Measurements from ENCODE around the gene STARD13.

STARD13 gene

GRCh38 chr13:33310245-33311038 is 24.9 kb upstream of the STARD13 start:
- no peaks in the 10 kb centered on the region for H3K27me3 ChIP-seq (ENCODE audit: insufficient read depth, poor library complexity, severe bottlenecking)
- DNase-seq (ENCODE audit: low read depth in 1 of 2, low spot score in 1 of 2) = no peak
- no peak overlapping the region for H3K27ac ChIP-seq (replicated peaks)
- no peak overlapping the region for H3K4me3 ChIP-seq (replicated peaks; ENCODE audit: insufficient read depth, low read length)
- TF ChIP-seq REST (IDR thresholded peaks at IDR 0.05; ENCODE audit: insufficient replicate concordance, low read depth) = no peak
- no peak for TF ChIP-seq GABPA (IDR thresholded peaks at IDR 0.05; ENCODE audit: low read depth)
- TF ChIP-seq CTCF (IDR thresholded peaks at IDR 0.05; ENCODE audit: insufficient read depth, low read length) = no peak
- no peak for TF ChIP-seq SPI1 (IDR thresholded peaks at IDR 0.05; ENCODE audit: borderline replicate concordance, low read depth)
- TF ChIP-seq POLR2AphosphoS5 (IDR thresholded peaks at IDR 0.05; ENCODE audit: low read depth) = no peak

- DNase-seq (ENCODE audit: low read depth in 1 of 2, low spot score in 1 of 2) = no peak
- TF ChIP-seq SPI1 (IDR thresholded peaks at IDR 0.05; ENCODE audit: borderline replicate concordance, low read depth) (no peak), POLR2AphosphoS5 (IDR thresholded peaks at IDR 0.05; ENCODE audit: low read depth) (no peak), REST (IDR thresholded peaks at IDR 0.05; ENCODE audit: insufficient replicate concordance, low read depth) (no peak), CTCF (IDR thresholded peaks at IDR 0.05; ENCODE audit: insufficient read depth, low read length) (no peak), GABPA (IDR thresholded peaks at IDR 0.05; ENCODE audit: low read depth) (no peak)
Observed at GRCh38 chr13:33308863-33309262, 23.3 kb upstream of the STARD13 start.

GRCh38 chr13:33307843-33308242 is 22.3 kb upstream of the STARD13 start:
- Histone ChIP-seq H3K4me3 (replicated peaks; ENCODE audit: insufficient read depth, low read length) (no peak overlapping the region), H3K27me3 (ENCODE audit: insufficient read depth, poor library complexity, severe bottlenecking) (no peaks in the 10 kb centered on the region), H3K27ac (replicated peaks) (no peak overlapping the region)
- TF ChIP-seq CTCF (IDR thresholded peaks at IDR 0.05; ENCODE audit: insufficient read depth, low read length) (no peak), GABPA (IDR thresholded peaks at IDR 0.05; ENCODE audit: low read depth) (no peak), REST (IDR thresholded peaks at IDR 0.05; ENCODE audit: insufficient replicate concordance, low read depth) (no peak), POLR2AphosphoS5 (IDR thresholded peaks at IDR 0.05; ENCODE audit: low read depth) (no peak), SPI1 (IDR thresholded peaks at IDR 0.05; ENCODE audit: borderline replicate concordance, low read depth) (no peak)
- DNase-seq (ENCODE audit: low read depth in 1 of 2, low spot score in 1 of 2) = no peak

More at GRCh38 chr13:33308863-33309262, 23.3 kb upstream of the STARD13 start:
- no peak overlapping the region for H3K27ac ChIP-seq (replicated peaks)
- no peaks in the 10 kb centered on the region for H3K27me3 ChIP-seq (ENCODE audit: insufficient read depth, poor library complexity, severe bottlenecking)
- no peak overlapping the region for H3K4me3 ChIP-seq (replicated peaks; ENCODE audit: insufficient read depth, low read length)
